ENCODE data around the gene GNAT1. TPM values are rescaled to one million over a fixed set of nuclear protein-coding genes. Genes with fewer than 3 reads are reported as not detected.

GNAT1 gene
- polyA plus RNA-seq, 2 of the 4 experiments (the other 2 are of a cell fraction) = not detected

- H3K4me2 ChIP-seq = no peak overlapping the region
- H3K4me3 ChIP-seq = no peak overlapping the region
- FAIRE-seq (no peak), ATAC-seq (no peak), DNase-seq (ENCODE audit: low read depth in 1 of 2, low spot score in 1 of 2) (no peak)
- TF ChIP-seq HES2 (IDR thresholded peaks at IDR 0.05) (no peak), NFE2L2 (conservative IDR thresholded peaks at IDR 0.05; ENCODE audit: low read length) (no peak), FOSB (CRISPR knock-in tag; IDR thresholded peaks at IDR 0.05) (no peak)
- 58% methylated on average over 5 of the region's 5 CpGs for WGBS (ENCODE audit: missing lambda C conversion rate)
- H3K27ac ChIP-seq = no peak overlapping the region
- peaks cover 10% of the 10 kb centered on the region; the same call in 2 of the 3 replicates for H3K4me1 ChIP-seq
- ChIA-PET CTCF (interaction anchor here (1.3 to 25.9 kb wide), 3 partner anchors 20 to 41 kb away, joined by 3 to 550 read pairs (median 219); partner anchors contain the start of gene GNAT1), POLR2A (no interaction called here)
- H3K9me3 ChIP-seq = no peaks in the 10 kb centered on the region
Measured at GRCh38 chr3:50231581-50231980, 40.2 kb downstream of the GNAT1 start.

- DNase-seq (ENCODE audit: low read depth in 1 of 2, low spot score in 1 of 2) = no peak
- ATAC-seq = no peak
- H3K4me1 ChIP-seq = peaks cover 17% of the 10 kb centered on the region
- no peak overlapping the region for H3K4me3 ChIP-seq
- no peaks in the 10 kb centered on the region for H3K9me3 ChIP-seq
- no peak overlapping the region for H3K4me2 ChIP-seq
- no peak for FAIRE-seq
- H3K27ac ChIP-seq = no peak overlapping the region
- CTCF ChIA-PET = interaction anchor here (1.3 to 16.1 kb wide), 3 partner anchors 19 to 92 kb away, joined by 3 to 219 read pairs (median 3); no protein-coding TSS in a partner anchor
- POLR2A ChIA-PET = no interaction called here
- no peak for TF ChIP-seq NPAS2 (CRISPR knock-in tag; IDR thresholded peaks at IDR 0.05; ENCODE audit: borderline replicate concordance)
- TF ChIP-seq HES2 (IDR thresholded peaks at IDR 0.05) = no peak
- no peak for TF ChIP-seq RNF2 (IDR thresholded peaks at IDR 0.05; ENCODE audit: borderline replicate concordance, low read depth)
- no peak for TF ChIP-seq BCL3 (IDR thresholded peaks at IDR 0.05)
- no peak for TF ChIP-seq ELK1 (IDR thresholded peaks at IDR 0.05; ENCODE audit: low read depth, low read length)
- no peak for TF ChIP-seq POLR2AphosphoS2 (conservative IDR thresholded peaks at IDR 0.05; ENCODE audit: low read length)
- no peak for TF ChIP-seq CHD2 (IDR thresholded peaks at IDR 0.05; ENCODE audit: low read length, partially characterized antibody)
- 93% methylated on average over 3 of the region's 3 CpGs for WGBS (ENCODE audit: missing lambda C conversion rate)
Measured at GRCh38 chr3:50232303-50232702, 40.9 kb downstream of the GNAT1 start.

- Histone ChIP-seq H3K9me3 (no peaks in the 10 kb centered on the region), H3K4me2 (no peak overlapping the region), H3K27ac (no peak overlapping the region), H3K4me3 (no peak overlapping the region), H3K4me1 (peaks cover 24% of the 10 kb centered on the region)
- no peak for FAIRE-seq
- WGBS (ENCODE audit: missing lambda C conversion rate) = 100% methylated on average over 1 of the region's 4 CpGs
- no peak for ATAC-seq
- DNase-seq (ENCODE audit: low read depth in 1 of 2, low spot score in 1 of 2) = no peak
- TF ChIP-seq HEYL (CRISPR knock-in tag; IDR thresholded peaks at IDR 0.05) (no peak), EHMT2 (IDR thresholded peaks at IDR 0.05; ENCODE audit: low read depth) (no peak), USF2 (IDR thresholded peaks at IDR 0.05) (no peak), MAFK (IDR thresholded peaks at IDR 0.05; ENCODE audit: partially characterized antibody) (no peak), KDM1A (IDR thresholded peaks at IDR 0.05; ENCODE audit: low read depth) (no peak), NFE2L2 (conservative IDR thresholded peaks at IDR 0.05; ENCODE audit: low read length) (no peak), PBX3 (IDR thresholded peaks at IDR 0.05) (no peak), FOSL2 (IDR thresholded peaks at IDR 0.05) (no peak), FOSL2 (CRISPR knock-in tag; IDR thresholded peaks at IDR 0.05) (no peak), TP53 (CRISPR knock-in tag; IDR thresholded peaks at IDR 0.05) (no peak), PHF8 (IDR thresholded peaks at IDR 0.05; ENCODE audit: borderline replicate concordance, low read depth) (no peak), NR3C1 (IDR thresholded peaks at IDR 0.05) (no peak), E2F6 (IDR thresholded peaks at IDR 0.05; ENCODE audit: borderline replicate concordance, low read depth) (no peak), ELK1 (IDR thresholded peaks at IDR 0.05; ENCODE audit: low read depth, low read length) (no peak), KDM5A (IDR thresholded peaks at IDR 0.05) (no peak), HDAC2 (IDR thresholded peaks at IDR 0.05) (no peak), ZFP36 (IDR thresholded peaks at IDR 0.05; ENCODE audit: borderline replicate concordance, partially characterized antibody) (no peak)
- ChIA-PET CTCF (interaction anchor here (0.8 to 16.1 kb wide), 4 partner anchors 18 to 111 kb away, joined by 3 to 219 read pairs (median 3); no protein-coding TSS in a partner anchor), POLR2A (interaction anchor here (0.7 kb wide), 1 partner anchor 719 kb away, joined by 3 read pairs; no protein-coding TSS in a partner anchor)
Measured at GRCh38 chr3:50233176-50233575, 41.8 kb downstream of the GNAT1 start.
